GM18520 (cell line): Measurements from ENCODE around the gene CYB5R4.
"Not testable (repeated sequence)": the region's sequence is repeated elsewhere in the genome, so short reads cannot be mapped to it uniquely, and the experiment has no call there.

ENCODE experiments used
- ATAC-seq: cut with Tn5 transposase; IDR thresholded peaks from one replicate; pipeline ENCODE4 v1.9.1; 2021; ENCODE audit not compliant: unreplicated experiment

The CYB5R4 gene

DNA sequence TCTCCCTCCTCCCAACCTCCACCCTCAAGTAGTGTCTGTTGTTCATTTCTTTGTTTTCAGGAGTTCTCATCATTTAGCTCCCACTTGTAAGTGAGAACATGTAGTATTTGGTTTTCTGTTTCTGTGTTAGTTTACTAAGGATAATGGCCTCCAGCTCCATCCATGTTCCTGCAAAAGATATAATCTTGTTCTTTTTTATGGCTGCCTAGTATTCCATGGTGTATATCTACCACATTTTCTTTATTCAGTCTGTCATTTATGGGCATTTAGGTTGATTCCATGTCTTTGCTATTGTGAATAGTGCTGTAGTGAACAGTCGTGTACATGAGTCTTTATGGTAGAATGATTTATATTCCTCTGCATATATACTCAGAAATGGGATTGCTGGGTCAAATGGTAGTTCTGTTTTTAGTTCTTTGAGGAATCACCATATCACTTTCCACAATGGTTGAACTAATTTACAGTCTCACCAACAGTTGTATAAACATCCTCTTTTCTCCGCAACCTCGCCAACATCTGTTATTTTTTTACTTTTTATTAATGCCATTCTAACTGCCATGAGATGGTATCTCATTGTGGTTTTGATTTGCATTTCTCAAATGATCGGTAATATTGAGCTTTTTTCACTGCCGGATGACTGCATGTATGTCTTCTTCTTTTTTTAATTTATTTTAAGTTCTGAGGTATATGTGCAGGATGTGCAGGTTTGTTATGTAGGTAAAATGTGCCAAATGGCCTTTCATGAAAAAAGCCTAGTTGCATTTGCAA, 48.3 kb downstream of the CYB5R4 start:
- not testable (repeated sequence) for ATAC-seq

DNA sequence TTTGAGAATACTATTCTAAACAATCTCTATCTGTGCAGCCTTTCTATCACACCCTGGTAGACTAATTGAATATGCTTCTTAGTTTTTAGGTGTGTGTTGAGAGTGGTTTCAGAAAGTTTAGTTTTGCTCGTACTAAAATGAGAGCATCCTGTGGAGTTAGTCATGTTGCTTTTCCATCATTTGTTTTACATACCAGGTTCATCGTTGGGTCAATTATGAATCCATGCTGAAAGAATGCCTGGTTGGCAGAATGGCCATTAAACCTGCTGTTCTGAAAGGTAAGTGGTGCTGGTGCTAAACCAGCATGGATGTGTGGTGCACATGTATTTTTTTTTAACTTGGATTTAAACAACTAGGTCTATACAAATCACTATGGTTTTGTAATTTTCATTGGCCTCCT, 49.3 kb downstream of the CYB5R4 start:
- ATAC-seq, result no peak

DNA sequence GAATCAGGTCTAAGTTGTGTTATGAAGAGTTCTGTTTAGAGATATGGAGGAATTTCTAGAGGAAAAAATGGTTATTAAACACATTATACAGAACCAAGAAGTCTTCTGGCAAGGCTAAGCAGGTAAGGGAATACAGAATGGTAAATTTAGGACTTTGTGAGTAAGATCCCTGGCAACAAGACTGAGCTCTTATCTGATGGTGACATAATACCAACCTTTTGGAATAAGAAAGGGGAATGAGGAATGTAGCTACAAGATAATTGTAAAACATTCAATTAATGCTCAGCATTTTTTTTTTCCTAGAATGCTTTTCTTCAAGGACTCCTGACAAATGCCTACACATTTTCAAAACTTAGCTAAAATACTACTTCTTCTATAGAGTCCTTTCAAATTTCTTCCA, 51.8 kb downstream of the CYB5R4 start:
- no peak for ATAC-seq

DNA sequence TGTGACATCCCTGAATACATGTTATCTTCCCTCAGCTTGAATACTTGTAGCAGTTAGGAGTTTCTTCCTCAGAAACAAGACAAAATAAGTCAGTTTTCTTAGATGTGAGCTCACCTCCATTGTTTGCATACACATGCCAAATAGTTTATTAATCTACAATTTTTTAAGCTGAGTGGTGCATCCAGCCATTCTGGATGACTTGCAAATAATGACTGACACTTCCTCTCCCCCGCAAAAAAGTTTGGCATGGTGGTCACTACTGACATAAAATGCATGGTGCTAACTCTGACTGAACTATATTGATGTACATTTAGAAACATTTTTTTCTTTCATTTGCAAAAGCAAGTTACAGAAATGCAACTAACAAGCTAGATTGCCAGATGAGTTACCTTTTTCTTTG, 55.5 kb downstream of the CYB5R4 start:
- ATAC-seq, result no peak

DNA sequence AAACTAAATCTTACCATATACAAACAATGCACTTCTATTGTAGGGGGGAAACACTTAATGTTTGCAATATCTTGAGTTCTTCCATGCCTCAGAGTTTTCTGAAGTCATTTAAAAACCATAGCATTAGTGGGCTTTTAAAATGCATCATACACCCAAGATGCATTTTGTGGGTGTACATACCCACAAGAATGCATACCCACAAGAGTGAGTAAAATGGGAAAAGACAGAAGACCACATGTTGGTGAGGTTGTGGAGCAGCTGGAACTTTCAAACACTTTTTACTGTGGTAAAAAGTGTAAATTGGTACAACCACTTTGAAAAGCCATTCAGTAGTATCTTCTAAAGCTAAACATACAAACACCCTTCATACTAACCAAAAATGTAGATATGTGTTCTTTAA, 57.5 kb downstream of the CYB5R4 start:
- no peak for ATAC-seq

DNA sequence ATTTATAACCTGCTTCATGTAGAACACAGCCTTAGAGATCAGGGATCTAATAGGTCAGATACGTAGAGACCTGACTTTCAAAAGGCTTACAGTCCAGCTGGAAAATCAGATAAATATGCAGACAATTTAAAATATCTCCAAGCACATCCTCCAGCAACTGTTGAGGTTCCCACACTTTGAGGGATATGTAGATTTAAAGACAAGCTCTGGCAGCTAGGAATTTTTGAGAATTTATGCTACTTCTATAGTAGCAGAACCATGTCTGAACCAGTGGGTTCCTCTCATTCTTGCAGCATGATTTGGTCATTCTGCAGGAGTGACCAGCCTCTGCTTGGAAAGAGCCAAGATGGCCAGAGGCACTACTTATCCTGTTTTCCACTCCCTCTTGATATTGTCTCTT, 60.5 kb downstream of the CYB5R4 start:
- ATAC-seq, result no peak

DNA sequence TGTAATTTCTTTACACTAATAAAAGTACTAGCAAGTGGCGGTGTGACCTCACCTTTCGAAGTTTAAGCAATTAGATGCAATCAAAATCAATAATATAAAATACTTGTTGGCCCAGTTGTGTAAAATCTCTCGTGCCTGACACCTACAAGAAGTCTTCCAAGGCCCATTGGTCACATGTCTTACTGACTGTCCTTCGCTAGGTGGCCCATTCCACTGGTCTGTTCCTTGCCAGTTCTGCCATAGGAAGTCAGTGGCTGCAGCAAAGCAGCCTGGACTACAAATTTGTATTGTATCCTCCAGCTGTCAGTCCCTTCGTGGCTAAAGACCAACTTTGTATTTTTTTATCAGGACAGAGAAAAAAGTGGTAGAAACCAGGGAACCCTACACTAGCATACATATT, 61.8 kb downstream of the CYB5R4 start:
- ATAC-seq, result no peak

DNA sequence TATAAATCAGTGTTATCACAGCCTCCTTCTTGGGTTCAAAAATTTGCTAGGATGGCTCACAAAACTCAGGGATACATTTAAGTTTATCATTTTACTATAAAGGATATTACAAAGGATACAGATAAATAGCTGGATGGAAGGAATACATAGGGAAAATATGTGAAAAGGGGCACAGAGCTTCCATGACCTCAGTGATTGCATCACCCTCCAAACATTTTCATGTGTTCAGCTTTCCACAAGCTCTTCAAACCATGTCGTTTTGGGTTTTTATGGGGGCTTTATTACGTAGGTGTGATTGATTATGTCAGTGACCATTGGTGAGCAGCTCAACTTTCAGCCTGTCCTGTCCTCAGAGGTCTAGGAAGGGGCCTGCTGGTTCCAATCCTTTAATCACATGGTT, 68.0 kb downstream of the CYB5R4 start:
- no peak for ATAC-seq

DNA sequence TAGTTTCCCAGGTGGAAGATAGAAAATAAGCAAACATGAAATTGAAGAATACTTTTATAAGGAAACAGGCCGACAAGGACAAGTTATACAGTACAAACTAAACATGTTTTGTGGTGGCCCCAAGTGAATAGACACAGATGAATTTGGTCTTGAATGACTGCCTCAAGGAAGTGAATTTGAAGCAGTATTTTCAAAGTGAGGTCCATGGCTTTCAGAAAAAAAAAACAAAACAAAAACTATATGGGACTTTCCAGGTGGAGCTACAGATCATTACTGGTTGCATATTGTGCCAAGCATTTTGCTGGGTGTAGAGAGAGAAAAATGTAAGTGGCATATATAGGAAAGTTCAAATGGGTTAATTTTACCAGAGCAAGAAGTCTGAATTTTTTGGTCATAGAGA, 68.8 kb downstream of the CYB5R4 start:
- no peak for ATAC-seq

DNA sequence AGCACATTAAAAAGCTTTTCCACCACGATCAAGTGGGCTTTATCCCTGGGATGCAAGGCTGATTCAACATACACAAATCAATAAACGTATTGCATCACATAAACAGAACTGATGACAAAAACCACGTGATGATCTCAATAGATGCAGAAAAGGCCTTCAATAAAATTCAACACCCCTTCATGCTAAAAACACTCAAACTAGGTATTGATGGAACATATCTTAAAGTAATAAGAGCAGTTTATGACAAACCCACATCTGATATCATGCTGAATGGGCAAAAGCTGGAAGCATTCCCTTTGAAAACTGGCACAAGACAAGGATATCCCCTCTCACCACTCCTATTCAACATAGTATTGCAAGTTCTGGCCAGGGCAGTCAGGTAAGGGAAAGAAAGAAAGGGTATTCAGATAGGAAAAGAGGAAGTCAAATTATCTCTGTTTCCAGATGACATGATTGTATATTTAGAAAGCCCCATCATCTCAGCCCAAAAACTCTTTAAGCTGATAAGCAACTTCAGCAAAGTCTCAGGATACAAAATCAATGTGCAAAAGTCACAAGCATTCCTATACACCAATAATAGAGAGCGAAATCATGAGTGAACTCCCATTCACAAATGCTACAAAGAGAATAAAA, 86.8 kb downstream of the CYB5R4 start:
- not testable (repeated sequence) for ATAC-seq

DNA sequence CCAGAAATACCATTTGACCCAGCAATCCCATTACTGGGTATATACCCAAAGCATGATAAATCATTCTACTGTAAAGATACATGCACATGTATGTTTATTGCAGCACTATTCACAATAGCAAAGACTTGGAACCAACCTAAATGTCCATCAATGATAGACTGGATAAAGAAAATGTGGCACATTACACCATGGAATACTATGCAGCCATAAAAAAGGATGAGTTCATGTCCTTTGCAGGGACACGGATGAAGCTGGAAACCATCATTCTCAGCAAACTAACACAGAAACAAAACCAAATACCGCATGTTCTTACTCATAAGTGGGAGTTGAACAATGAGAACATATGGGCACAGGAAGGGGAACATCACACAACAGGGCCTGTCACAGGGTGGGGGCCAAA, 88.5 kb downstream of the CYB5R4 start:
- ATAC-seq, result not testable (repeated sequence)

DNA sequence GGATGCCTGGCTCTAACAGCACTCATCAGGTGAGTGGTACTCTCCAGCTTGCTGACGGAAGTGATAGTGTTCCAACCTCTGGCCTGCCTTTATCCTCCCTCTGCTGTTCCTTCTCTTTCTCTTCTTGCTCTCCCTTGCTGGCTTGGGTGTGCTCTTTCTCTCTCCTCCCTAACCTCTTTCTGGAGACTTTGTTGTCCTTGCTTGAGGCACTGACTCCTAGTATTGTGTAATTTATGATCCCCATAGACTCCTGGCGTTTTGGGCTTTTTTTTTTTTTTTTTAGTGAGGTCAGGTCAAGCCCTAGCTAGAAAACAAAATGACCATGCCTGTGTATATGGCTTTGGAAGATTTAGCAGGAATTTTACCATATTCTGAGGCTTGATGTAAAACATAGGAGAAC, 89.4 kb downstream of the CYB5R4 start:
- ATAC-seq, result no peak

DNA sequence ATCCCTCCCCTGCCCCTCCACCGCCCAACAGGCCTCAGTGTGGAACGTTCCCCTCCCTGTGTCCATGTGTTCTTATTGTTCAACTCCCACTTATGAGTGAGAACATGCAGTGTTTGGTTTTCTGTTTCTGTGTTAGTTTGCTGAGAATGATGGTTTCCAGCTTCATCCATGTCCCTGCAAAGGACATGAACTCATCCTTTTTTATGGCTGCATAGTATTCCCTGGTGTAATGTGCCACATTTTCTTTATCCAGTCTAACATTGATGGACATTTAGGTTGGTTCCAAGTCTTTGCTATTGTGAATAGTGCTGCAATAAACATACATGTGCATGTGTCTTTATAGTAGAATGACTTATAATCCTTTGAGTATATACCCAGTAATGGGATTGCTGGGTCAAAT, 91.9 kb downstream of the CYB5R4 start:
- not testable (repeated sequence) for ATAC-seq

DNA sequence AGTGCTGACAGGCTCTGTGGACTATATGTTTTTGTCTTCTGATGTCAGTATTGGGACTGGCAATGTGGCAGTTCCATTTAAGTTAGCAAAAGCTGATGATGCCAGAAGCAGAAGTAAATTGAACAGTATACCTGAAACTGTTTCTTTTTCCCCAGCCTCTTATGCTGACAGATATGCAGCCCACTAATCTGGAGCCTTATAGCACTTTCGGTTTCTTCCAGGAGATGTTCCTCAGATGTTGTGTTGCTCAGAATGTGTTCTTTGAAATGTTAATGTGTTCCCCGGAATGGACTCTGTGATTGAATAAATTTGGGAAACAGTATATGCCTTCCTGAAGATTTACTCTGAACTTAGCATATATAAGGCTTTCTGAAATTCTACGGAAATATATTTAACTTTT, 93.3 kb downstream of the CYB5R4 start:
- ATAC-seq, result no peak

DNA sequence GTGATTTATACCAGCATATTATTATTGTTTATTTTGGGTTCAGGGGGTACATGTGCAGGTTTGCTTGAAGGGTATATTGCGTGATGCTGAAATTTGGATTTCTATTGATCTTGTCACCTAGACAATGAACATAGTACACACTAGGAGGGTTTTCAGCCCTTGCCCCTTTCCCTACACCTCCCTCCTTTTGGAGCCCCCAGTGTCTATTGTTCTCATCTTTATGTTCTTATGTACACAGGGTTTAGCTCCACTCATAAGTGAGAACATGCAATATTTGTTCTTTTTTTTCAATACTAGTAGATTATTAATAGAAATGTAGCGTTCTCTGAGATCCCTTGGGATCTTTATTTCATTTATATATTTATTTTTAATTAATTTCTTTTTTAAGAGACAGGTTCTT, 94.9 kb downstream of the CYB5R4 start:
- no peak for ATAC-seq

DNA sequence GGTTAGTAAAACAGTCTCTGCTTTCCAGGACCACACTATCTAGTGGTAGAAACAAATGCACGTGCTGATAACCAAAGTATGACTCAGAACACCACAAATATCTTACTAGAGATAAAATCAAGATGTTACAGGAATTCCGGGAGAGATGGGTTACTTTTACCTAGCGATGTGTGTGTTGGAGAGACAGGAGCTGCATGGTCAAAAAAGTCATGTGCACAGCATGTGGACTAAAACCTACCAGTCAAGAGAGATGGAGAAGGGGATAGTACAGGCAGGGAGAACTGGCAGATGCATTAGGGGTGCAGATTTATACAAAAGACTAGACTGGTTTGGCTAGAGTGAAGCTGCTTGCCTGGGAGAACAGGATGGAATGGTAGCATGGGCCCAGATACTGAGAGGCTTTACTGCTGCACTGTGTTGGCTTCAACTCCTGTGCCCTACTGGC, 98.8 kb downstream of the CYB5R4 start:
- no peak for ATAC-seq

DNA sequence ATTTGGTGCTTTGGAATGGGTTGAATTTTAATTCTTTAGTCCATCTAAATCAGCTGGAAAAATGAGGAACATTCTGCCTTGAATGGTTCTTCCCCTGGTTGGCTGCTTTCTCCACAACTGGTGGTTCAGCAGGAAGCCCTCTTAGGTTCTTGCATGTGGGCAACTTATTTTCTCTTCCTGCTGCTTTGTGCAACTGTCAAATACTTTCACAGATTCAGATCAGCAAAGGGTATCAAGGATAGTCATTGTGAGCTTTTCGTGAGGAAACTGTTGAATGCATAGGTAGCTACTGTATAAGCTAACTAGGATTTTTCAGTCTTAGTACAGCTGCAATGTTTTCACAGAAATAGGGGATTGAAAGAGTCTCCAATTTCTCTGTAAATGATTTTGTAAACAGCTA, 101.2 kb downstream of the CYB5R4 start:
- no peak for ATAC-seq

DNA sequence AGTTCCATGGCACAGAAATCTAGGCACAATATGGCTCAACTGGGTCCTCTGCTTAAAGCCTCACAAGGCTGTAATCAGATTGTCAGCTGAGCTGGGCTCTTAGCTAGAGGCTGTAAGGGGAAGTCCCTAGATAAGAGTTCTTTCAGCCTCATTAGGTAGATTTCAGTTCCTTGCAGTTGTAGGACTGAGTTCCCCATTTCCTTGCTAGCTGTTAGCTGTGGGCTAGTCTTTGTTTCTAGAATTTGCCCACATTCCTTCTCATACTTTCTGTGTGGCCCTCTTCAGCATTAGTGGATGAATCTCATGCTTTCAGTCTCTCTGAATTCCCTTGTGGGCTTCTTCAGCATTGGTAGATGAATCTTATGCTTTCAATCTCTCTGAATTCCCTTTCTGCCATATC, 103.1 kb downstream of the CYB5R4 start:
- peak; percentile 78 for ATAC-seq

DNA sequence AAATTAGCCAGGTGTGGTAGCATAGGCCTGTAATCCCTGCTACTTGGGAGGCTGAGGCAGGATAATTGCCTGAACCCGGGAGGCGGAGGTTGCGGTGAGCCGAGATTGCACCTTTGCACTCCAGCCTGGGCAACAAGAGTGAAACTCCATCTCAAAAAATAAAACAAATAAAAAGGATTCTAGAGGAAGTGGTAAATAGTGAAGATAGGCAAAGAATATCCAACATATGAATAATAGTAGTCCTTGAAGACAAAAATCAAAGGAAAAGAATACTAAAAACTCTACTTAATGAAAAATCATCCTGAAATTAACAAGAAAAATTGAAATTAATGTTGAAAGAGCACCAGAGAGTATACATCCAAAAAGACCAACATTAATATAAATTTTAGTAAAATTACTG, 107.0 kb downstream of the CYB5R4 start:
- no peak for ATAC-seq

DNA sequence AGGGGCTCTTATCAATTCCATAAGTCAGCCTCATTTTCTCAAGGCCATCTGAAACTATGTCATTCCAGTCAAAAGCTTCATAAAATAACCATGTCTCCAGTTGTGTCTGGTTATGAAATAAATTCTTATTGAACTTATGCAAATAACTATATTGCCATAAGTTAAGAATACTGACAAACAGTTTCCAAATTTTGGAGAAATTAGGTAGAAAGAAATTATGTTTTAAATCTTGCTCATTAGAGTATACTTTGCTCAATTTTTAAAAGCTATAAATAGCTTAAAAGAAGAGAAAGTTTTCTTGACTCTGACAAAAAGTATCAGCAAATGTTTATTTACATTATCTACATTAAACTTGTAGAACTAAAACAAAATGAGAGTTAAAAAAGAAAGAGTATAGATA, 111.1 kb downstream of the CYB5R4 start:
- ATAC-seq, result no peak

DNA sequence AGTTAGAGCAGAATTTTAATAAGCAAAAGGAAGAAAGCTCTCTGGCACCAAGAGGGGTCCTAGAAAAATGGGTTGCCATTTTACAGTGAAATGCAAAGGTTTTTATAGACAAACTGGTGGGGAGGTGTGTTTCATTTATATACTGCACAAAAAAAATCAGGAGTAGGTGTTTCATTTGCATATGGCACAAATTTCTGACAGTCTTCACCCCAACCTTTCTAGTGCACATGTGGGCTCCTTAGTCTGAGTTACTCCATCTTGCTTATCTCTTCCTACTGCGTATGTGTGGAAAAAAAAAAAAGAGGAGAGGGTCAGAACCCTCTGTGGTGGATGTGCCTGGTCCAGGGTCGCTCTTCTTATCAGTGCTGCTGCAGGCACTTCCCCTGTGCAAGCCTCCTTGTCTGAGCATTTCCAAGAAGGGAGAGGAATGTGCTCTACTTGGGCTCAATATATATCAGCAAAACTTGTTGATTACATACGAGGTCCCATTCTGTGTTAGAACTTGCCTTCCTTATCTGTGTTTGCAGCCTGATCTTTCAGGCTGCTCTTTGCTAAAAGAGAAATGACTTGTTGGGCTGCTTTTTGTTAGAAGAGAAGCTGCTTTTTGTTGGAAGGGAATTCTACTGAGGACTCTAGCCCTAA, 115.0 kb downstream of the CYB5R4 start:
- no peak for ATAC-seq

DNA sequence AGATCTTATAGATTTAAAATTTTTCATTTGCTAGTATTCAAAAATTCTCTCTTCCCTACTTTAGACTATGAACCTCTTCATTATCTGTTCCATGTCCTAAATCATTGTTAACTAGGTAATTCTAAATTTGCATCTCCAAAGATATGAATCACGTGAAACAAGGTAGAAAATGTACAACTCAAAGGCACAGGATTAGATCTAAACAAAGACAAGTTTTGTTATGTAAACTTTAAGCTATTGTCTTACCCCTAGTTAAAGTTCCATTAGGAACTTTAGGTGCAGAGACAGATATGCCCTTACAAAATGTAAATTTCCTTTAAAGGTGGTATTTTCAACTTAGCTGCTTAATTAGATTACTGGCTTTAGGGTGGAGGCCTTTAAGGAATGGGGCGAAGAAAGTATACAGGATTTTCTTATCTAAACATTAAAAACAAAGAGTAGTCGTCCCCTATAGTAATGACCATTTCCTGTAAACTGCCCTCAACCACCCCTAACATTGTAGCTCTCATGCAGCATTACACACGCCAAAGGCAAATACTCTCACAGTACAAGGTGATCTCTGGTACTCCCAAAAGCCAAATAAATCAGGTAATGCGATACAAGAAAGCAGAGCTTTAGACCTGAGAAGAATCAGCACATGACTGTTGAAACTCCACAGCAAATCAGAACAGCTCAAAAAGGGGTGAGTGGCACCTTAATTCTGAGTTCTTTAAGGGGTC, 116.7 kb downstream of the CYB5R4 start:
- ATAC-seq, result no peak
